Lung (tissue), 12 donors: ENCODE data around the gene ANGPTL2. TPM values are rescaled to one million over a fixed set of nuclear protein-coding genes. Genes with fewer than 3 reads are reported as not detected.
A peak's percentile ranks its signal among the peaks of the same experiment; 100 is the strongest.

ENCODE experiments used
- ATAC-seq: fragments of 200-7000 bp; cut with Tn5 transposase; one replicate; pipeline ENCODE4 v1.9.1; 2020; ENCODE audit warnings: moderate number of reproducible peaks; ENCODE audit not compliant: insufficient read depth, low FRiP score
- DNase-seq, 3 donors: peaks; one replicate each; pipeline ENCODE4 v3.0.0-alpha.2; 2013 to 2017
- H3K27ac ChIP-seq, 2 donors: one replicate each; pipeline ENCODE4 v1.5.1; 2013; ENCODE audit warnings: mild to moderate bottlenecking in 2 of 2, moderate library complexity in 2 of 2, control low read depth in 1 of 2, inconsistent platforms in 1 of 2, low read depth in 1 of 2, low read length in 1 of 2
- H3K27me3 ChIP-seq, 3 donors: one replicate each; pipeline ENCODE4 v1.5.1; 2013; ENCODE audit warnings: low read length in 2 of 3; ENCODE audit not compliant: control insufficient read depth in 3 of 3, insufficient read depth in 3 of 3
- H3K36me3 ChIP-seq, 4 donors: one replicate each; pipeline ENCODE4 v1.5.1; 2013; ENCODE audit warnings: low read length in 4 of 4, mild to moderate bottlenecking in 1 of 4, moderate library complexity in 1 of 4; ENCODE audit not compliant: control insufficient read depth in 4 of 4, insufficient read depth in 4 of 4
- H3K4me1 ChIP-seq, 5 donors: one replicate each; pipeline ENCODE4 v1.5.1; 2013; ENCODE audit warnings: low read length in 5 of 5, mild to moderate bottlenecking in 2 of 5, moderate library complexity in 1 of 5; ENCODE audit not compliant: control insufficient read depth in 5 of 5, insufficient read depth in 5 of 5
- H3K4me3 ChIP-seq: one replicate; pipeline ENCODE4 v1.5.1; 2013; ENCODE audit warnings: mild to moderate bottlenecking, control low read depth, moderate library complexity
- H3K9ac ChIP-seq, 2 donors: one replicate each; pipeline ENCODE4 v1.5.1; 2013; ENCODE audit warnings: low read length in 2 of 2, control low read depth in 1 of 2; ENCODE audit not compliant: insufficient read depth in 1 of 2
- H3K9me3 ChIP-seq, 4 donors: one replicate each; pipeline ENCODE4 v1.5.1; 2013; ENCODE audit warnings: low read length in 3 of 4, mild to moderate bottlenecking in 1 of 4, moderate library complexity in 1 of 4; ENCODE audit not compliant: control insufficient read depth in 4 of 4, insufficient read depth in 3 of 4
- CTCF ChIP-seq: IDR thresholded peaks from 2 replicates; pipeline ENCODE4 v1.5.1; 2012; ENCODE audit warnings: mild to moderate bottlenecking; ENCODE audit errors: control extremely low read depth, extremely low read depth
- WGBS, 2 donors: extraction: QIAGEN DNeasy Blood & Tissue Kit; methylation state at CpG; one replicate each; pipeline ENCODE4 v1.1.7; 2013; 5-methylcytosine and 5-hydroxymethylcytosine counted together
- polyA plus RNA-seq, 2 donors: library from polyadenylated mRNA; stranded (reverse); fragments of 200-250 nt; gene quantifications; one replicate each; pipeline ENCODE4 v1.2.1, GENCODE V29; 2013
- total RNA-seq, 2 donors: library from RNA; depleted of rRNA in 1 of 2; stranded (reverse); fragments of >200 nt in 1 of 2; gene quantifications; one replicate each; pipeline ENCODE4 v1.2.1, GENCODE V29; 2014 to 2021
- donor health status: control.
- donor health status: control.
- donor health status: Bipolar disorder and iron deficiency.
- donor health status: healthy.
- donor health status: DM: yes; HTN: yes; CAD: no.

ANGPTL2 gene
- total and polyA plus RNA-seq, 4 donors: 7.5 to 18.8 (median 11.0) TPM

- Histone ChIP-seq H3K9me3 (peaks cover 0 to 1% (median 0%) of the 10 kb centered on the region in 4 donors), H3K27ac (peak overlapping the region in 1 of 2 donors; percentile 55), H3K9ac (no peak overlapping the region), H3K36me3 (no peaks in the 10 kb centered on the region), H3K4me3 (no peak overlapping the region), H3K4me1 (peaks cover 11 to 49% (median 21%) of the 10 kb centered on the region in 5 donors), H3K27me3 (no peaks in the 10 kb centered on the region)
- ATAC-seq (no peak), DNase-seq (no peak)
- WGBS, 2 donors: 94 to 97% methylated on average over 4 of the region's 4 CpGs
- TF ChIP-seq CTCF: no peak
Measured at GRCh38 chr9:127132375-127132774, 9.9 kb upstream of the ANGPTL2 start.

- Histone ChIP-seq H3K4me1 (peaks cover 11 to 49% (median 21%) of the 10 kb centered on the region in 5 donors), H3K9me3 (peaks cover 0 to 1% (median 0%) of the 10 kb centered on the region in 4 donors), H3K9ac (no peak overlapping the region), H3K4me3 (no peak overlapping the region), H3K27ac (peak overlapping the region in 1 of 2 donors; percentile 78), H3K36me3 (no peaks in the 10 kb centered on the region), H3K27me3 (no peaks in the 10 kb centered on the region)
- ATAC-seq: no peak
- WGBS, 2 donors: 82% methylated on average over 6 of the region's 6 CpGs
- no peak for DNase-seq
- TF ChIP-seq CTCF: no peak
Measured at GRCh38 chr9:127131871-127132270, 9.4 kb upstream of the ANGPTL2 start.

- no peaks in the 10 kb centered on the region for H3K36me3 ChIP-seq
- peaks cover 0 to 1% (median 0%) of the 10 kb centered on the region in 4 donors for H3K9me3 ChIP-seq
- 63 to 67% methylated on average over 10 of the region's 10 CpGs for WGBS, 2 donors
- H3K4me1 ChIP-seq: peaks cover 11 to 44% (median 21%) of the 10 kb centered on the region in 5 donors
- DNase-seq (peak; percentile 77 to 85 (median 81)), ATAC-seq (peak; percentile 25)
- H3K9ac ChIP-seq: no peak overlapping the region
- no peak for TF ChIP-seq CTCF
- H3K27ac ChIP-seq: peak overlapping the region in 1 of 2 donors; percentile 78
- H3K27me3 ChIP-seq: no peaks in the 10 kb centered on the region
- no peak overlapping the region for H3K4me3 ChIP-seq
Measured at GRCh38 chr9:127130661-127131538, 8.5 kb upstream of the ANGPTL2 start.
